ENCODE results near the gene TMEM91. TPM values are rescaled to one million over a fixed set of nuclear protein-coding genes. Genes with fewer than 3 reads are reported as not detected.

TMEM91 gene
- total and polyA plus RNA-seq, 2 of the 13 experiments (the other 11 are each of a cell fraction or from before 2014, with no cell fraction given): 6.3 to 10.3 TPM

- TF ChIP-seq ZNF512 (CRISPR knock-in tag; IDR thresholded peaks at IDR 0.05): 0 out of 2 replicates have a peak, but pooled peaks have one; percentile 32
- TF ChIP-seq CHD2 (IDR thresholded peaks at IDR 0.05; ENCODE audit: low read depth, low read length): no peak
- TF ChIP-seq ETV5 (CRISPR knock-in tag; IDR thresholded peaks at IDR 0.05; ENCODE audit: borderline replicate concordance): 0 out of 2 replicates have a peak, but pooled peaks have one; percentile 52
- TF ChIP-seq ARNTL (CRISPR knock-in tag; IDR thresholded peaks at IDR 0.05): no peak
- no peak for TF ChIP-seq DDIT3 (CRISPR knock-in tag; IDR thresholded peaks at IDR 0.05)
- TF ChIP-seq HNRNPUL1 (IDR thresholded peaks at IDR 0.05; ENCODE audit: low read depth, low read length): no peak
- no peak for TF ChIP-seq KLF9 (CRISPR knock-in tag; IDR thresholded peaks at IDR 0.05; ENCODE audit: low read depth)
- no peak for TF ChIP-seq XBP1 (CRISPR knock-in tag; IDR thresholded peaks at IDR 0.05)
- TF ChIP-seq ZNF557 (CRISPR knock-in tag; IDR thresholded peaks at IDR 0.05): no peak
- TF ChIP-seq HOMEZ (CRISPR knock-in tag; IDR thresholded peaks at IDR 0.05; ENCODE audit: low read depth): no peak
- TF ChIP-seq ZBTB25 (CRISPR knock-in tag; IDR thresholded peaks at IDR 0.05): no peak
- peak; percentile 46 for TF ChIP-seq HNRNPLL (IDR thresholded peaks at IDR 0.05; ENCODE audit: low read depth, low read length, poor library complexity, severe bottlenecking)
- no peak for TF ChIP-seq PAWR (CRISPR knock-in tag; IDR thresholded peaks at IDR 0.05; ENCODE audit: borderline replicate concordance)
- peak; percentile 16; the same call in 1 of the 2 replicates for TF ChIP-seq TFDP1 (CRISPR knock-in tag; IDR thresholded peaks at IDR 0.05; ENCODE audit: borderline replicate concordance)
- no peak for TF ChIP-seq FOXO1 (CRISPR knock-in tag; IDR thresholded peaks at IDR 0.05)
- TF ChIP-seq REST (IDR thresholded peaks at IDR 0.05; ENCODE audit: borderline replicate concordance in 1 of 2, low read depth in 1 of 2, low read length in 2 of 2): no peak
- TF ChIP-seq SMARCC2 (IDR thresholded peaks at IDR 0.05): no peak
- TF ChIP-seq POLR2AphosphoS2 (IDR thresholded peaks at IDR 0.05; ENCODE audit: low read depth, low read length): no peak
These were observed 23.5 kb upstream of the TMEM91 start (continued) for GRCh38 chr19:41352609-41353465.

All from HepG2 (cell line).